B cell (primary cell): ENCODE measurements around the gene ZNF554. TPM values are rescaled to one million over a fixed set of nuclear protein-coding genes. Genes with fewer than 3 reads are reported as not detected.

ENCODE experiments used
- ATAC-seq: fragments of 200-7000 bp; cut with Tn5 transposase; one replicate; pipeline ENCODE4 v1.10.0; 2021; ENCODE audit warnings: low read depth, mild to moderate bottlenecking, moderate number of reproducible peaks, moderate library complexity
- CTCF ChIA-PET: fragments of 350-600 bp; sonication (Branson Sonifier 250); formaldehyde crosslinking; loops from one replicate; lab custom pipeline; 2021; ENCODE audit warnings: antibody characterized with exemption, inconsistent platforms; lab: Charles Lee
- POLR2A ChIA-PET: fragments of 350-600 bp; sonication (Branson Sonifier 250); formaldehyde crosslinking; loops from one replicate; lab custom pipeline; 2021; ENCODE audit warnings: antibody characterized with exemption; lab: Charles Lee
- DNase-seq: peaks from one replicate; pipeline ENCODE4 v3.0.0; 2013
- H2AFZ ChIP-seq: 2 replicates; pipeline ENCODE4 v1.6.1; 2012; ENCODE audit warnings: mild to moderate bottlenecking, low read depth, low read length; ENCODE audit not compliant: insufficient read depth, poor library complexity, severe bottlenecking
- H3K27ac ChIP-seq, 2 donors: 1 replicate in 1 of 2; 2 replicates in 1 of 2; pipeline ENCODE4 v1.5.1; 2012 to 2013; ENCODE audit warnings: low read length in 2 of 2, mild to moderate bottlenecking in 2 of 2, moderate library complexity in 1 of 2
- H3K27me3 ChIP-seq, 4 experiments: fragments of 200-600 bp in 1 of 4; sonication (generic) in 1 of 4; replicated peaks in 1 of 4; 1 replicate in 2 of 4; 2 replicates in 2 of 4; pipeline versions ENCODE4 v1.6.1 to v1.7.0; 2013 to 2016; ENCODE audit warnings: low read length in 3 of 4, mild to moderate bottlenecking in 2 of 4, mixed read lengths in 1 of 4, moderate library complexity in 1 of 4; ENCODE audit not compliant: insufficient read depth in 4 of 4, control insufficient read depth in 3 of 4; ENCODE audit errors: control extremely low read depth in 1 of 4
- H3K36me3 ChIP-seq, 2 experiments: replicated peaks in 1 of 2; 1 replicate in 1 of 2; 2 replicates in 1 of 2; pipeline versions ENCODE4 v1.6.1 to v1.7.1; 2013; ENCODE audit warnings: low read length in 1 of 2; ENCODE audit not compliant: insufficient read depth in 2 of 2, control insufficient read depth in 1 of 2; ENCODE audit errors: control extremely low read depth in 1 of 2, extremely low read depth in 1 of 2
- H3K4me1 ChIP-seq, 2 donors: fragments of 200-600 bp in 1 of 2; sonication (generic) in 1 of 2; 1 replicate in 1 of 2; 2 replicates in 1 of 2; pipeline versions ENCODE4 v1.5.1 to v1.6.1; 2013 to 2017; ENCODE audit warnings: low read length in 2 of 2; ENCODE audit not compliant: control insufficient read depth in 2 of 2, insufficient read depth in 2 of 2
- H3K4me2 ChIP-seq: replicated peaks from 2 replicates; pipeline ENCODE3; 2012; ENCODE audit warnings: mild to moderate bottlenecking, low read depth, low read length; ENCODE audit not compliant: poor library complexity, severe bottlenecking
- H3K4me3 ChIP-seq, 5 experiments: fragments of 200-600 bp in 1 of 5; sonication (generic) in 1 of 5; 1 replicate in 3 of 5; 2 replicates in 2 of 5; pipeline versions ENCODE4 v1.5.1 to v1.7.0; 2011 to 2016; ENCODE audit warnings: low read length in 4 of 5, mild to moderate bottlenecking in 4 of 5, low read depth in 2 of 5, control low read depth in 1 of 5, moderate library complexity in 1 of 5; ENCODE audit not compliant: insufficient read depth in 1 of 5; ENCODE audit errors: control extremely low read depth in 1 of 5, extremely low read depth in 1 of 5
- H3K79me2 ChIP-seq: fragments of 200-600 bp; sonication (generic); one replicate; pipeline ENCODE4 v1.6.0; 2016; ENCODE audit warnings: low read length; ENCODE audit not compliant: control insufficient read depth, insufficient read depth
- H3K9ac ChIP-seq: fragments of 200-600 bp; sonication (generic); 2 replicates; pipeline ENCODE4 v1.6.1; 2017; ENCODE audit warnings: mild to moderate bottlenecking, low read length, moderate library complexity
- H3K9me3 ChIP-seq, 3 donors: one replicate each; pipeline versions ENCODE4 v1.6.1 to v1.7.1; 2013; ENCODE audit warnings: low read length in 2 of 3; ENCODE audit not compliant: control insufficient read depth in 2 of 3, insufficient read depth in 1 of 3; ENCODE audit errors: control extremely low read depth in 1 of 3
- H4K20me1 ChIP-seq: 2 replicates; pipeline ENCODE4 v1.6.0; 2012; ENCODE audit warnings: mild to moderate bottlenecking, low read length; ENCODE audit not compliant: insufficient read depth, control insufficient read depth, poor library complexity, severe bottlenecking
- H3K27ac Mint-ChIP-seq: one replicate; pipeline ENCODE4 v1.8.0; 2021; ENCODE audit warnings: mixed read lengths
- H3K27me3 Mint-ChIP-seq: one replicate; pipeline ENCODE4 v1.8.0; 2021; ENCODE audit warnings: mixed read lengths
- H3K4me1 Mint-ChIP-seq: one replicate; pipeline ENCODE4 v1.8.0; 2021; ENCODE audit warnings: mixed read lengths
- H3K4me3 Mint-ChIP-seq: one replicate; pipeline ENCODE4 v1.8.0; 2021; ENCODE audit warnings: mixed read lengths
- H3K9me3 Mint-ChIP-seq: one replicate; pipeline ENCODE4 v1.8.0; 2022; ENCODE audit warnings: mixed read lengths; ENCODE audit not compliant: insufficient read depth
- CTCF ChIP-seq: fragments of 200-600 bp; IDR thresholded peaks from one replicate; pipeline ENCODE4 v1.8.0; 2022; ENCODE audit warnings: antibody characterized with exemption, mild to moderate bottlenecking
- EZH2 ChIP-seq: IDR thresholded peaks from 2 replicates; pipeline ENCODE4 v1.6.1; 2012; ENCODE audit warnings: borderline replicate concordance, low read depth, mild to moderate bottlenecking, moderate library complexity, low read length; ENCODE audit not compliant: insufficient read depth, poor library complexity, severe bottlenecking
- WGBS: methylation state at CpG from one replicate; pipeline ENCODE4 v1.1.5; 2013; ENCODE audit warnings: missing lambda C conversion rate; ENCODE audit not compliant: insufficient coverage; 5-methylcytosine and 5-hydroxymethylcytosine counted together
- intact Hi-C: fragments of 100-400 bp; cut with micrococcal nuclease; formaldehyde crosslinking; loops from one replicate; pipeline ENCODE4 v1.10.0; 2022
- polyA plus RNA-seq: library from polyadenylated mRNA; depleted of rRNA; stranded (reverse); fragments of >200 nt; gene quantifications from 2 replicates; pipeline ENCODE4 v1.2.3, GENCODE V29; 2012
- total RNA-seq, 2 donors: library from RNA; stranded (reverse); fragments of 120-200 nt in 1 of 2; gene quantifications; 1 replicate in 1 of 2; 2 replicates in 1 of 2; pipeline versions ENCODE4 v1.2.3 to v1.2.4, GENCODE V29; 2013 to 2022

ZNF554 gene
- total and polyA plus RNA-seq, 2 donors (not counting 1 experiment from before 2014, with no cell fraction given): 2.8 to 5.9 TPM

- H3K27ac Mint-ChIP-seq: no peak overlapping the region
- no peak for DNase-seq
- ChIA-PET CTCF (no interaction called here), POLR2A (no interaction called here)
- no peaks in the 10 kb centered on the region for H3K4me1 Mint-ChIP-seq
- Histone ChIP-seq H4K20me1 (no peaks in the 10 kb centered on the region), H3K27me3 (no peaks in the 10 kb centered on the region), H3K4me2 (no peak overlapping the region), H3K27ac (no peak overlapping the region), H3K4me1 (no peaks in the 10 kb centered on the region), H3K4me3 (no peak overlapping the region), H3K79me2 (peaks cover 5% of the 10 kb centered on the region), H3K9me3 (no peaks in the 10 kb centered on the region), H3K9ac (no peak overlapping the region), H3K36me3 (peaks cover 0 to 28% of the 10 kb centered on the region in 2 experiments), H2AFZ (no peak overlapping the region)
- intact Hi-C loops: no loop called here
- no peaks in the 10 kb centered on the region for H3K9me3 Mint-ChIP-seq
- 98% methylated on average over 26 of the region's 34 CpGs for WGBS
- no peak overlapping the region for H3K4me3 Mint-ChIP-seq
- no peak for ATAC-seq
- TF ChIP-seq CTCF (no peak), EZH2 (no peak)
- no peaks in the 10 kb centered on the region for H3K27me3 Mint-ChIP-seq
Measured at GRCh38 chr19:2806736-2807378, 12.8 kb upstream of the ZNF554 start.

GRCh38 chr19:2807379-2808128, 12.1 kb upstream of the ZNF554 start:
- Mint-ChIP-seq H3K27ac (no peak overlapping the region), H3K4me1 (no peaks in the 10 kb centered on the region), H3K9me3 (no peaks in the 10 kb centered on the region), H3K4me3 (no peak overlapping the region), H3K27me3 (no peaks in the 10 kb centered on the region)
- H3K4me1 ChIP-seq: no peaks in the 10 kb centered on the region
- H2AFZ ChIP-seq: no peak overlapping the region
- peaks cover 0 to 30% of the 10 kb centered on the region in 2 experiments for H3K36me3 ChIP-seq
- no peaks in the 10 kb centered on the region for H3K27me3 ChIP-seq
- H3K4me3 ChIP-seq: no peak overlapping the region
- no peaks in the 10 kb centered on the region for H3K79me2 ChIP-seq
- no peaks in the 10 kb centered on the region for H3K9me3 ChIP-seq
- DNase-seq (no peak), ATAC-seq (no peak)
- no peaks in the 10 kb centered on the region for H4K20me1 ChIP-seq
- TF ChIP-seq EZH2 (no peak), CTCF (no peak)
- no peak overlapping the region for H3K4me2 ChIP-seq
- no peak overlapping the region for H3K9ac ChIP-seq
- ChIA-PET CTCF (no interaction called here), POLR2A (no interaction called here)
- 99% methylated on average over 56 of the region's 56 CpGs for WGBS
- H3K27ac ChIP-seq: no peak overlapping the region
- intact Hi-C loops: no loop called here
